ENCODE data around the gene NOC3L. TPM values are rescaled to one million over a fixed set of nuclear protein-coding genes. Genes with fewer than 3 reads are reported as not detected.

NOC3L gene
- total and polyA plus RNA-seq, 4 donors, result 3.6 to 14.7 (median 7.2) TPM

- Histone ChIP-seq H3K4me1 (ENCODE audit: control insufficient read depth in 4 of 4, insufficient read depth in 4 of 4, low read length in 3 of 4) (no peaks in the 10 kb centered on the region), H3K9me3 (ENCODE audit: control insufficient read depth in 4 of 4, low read length in 3 of 4) (no peaks in the 10 kb centered on the region), H3K9ac (ENCODE audit: low read depth in 1 of 2, low read length in 2 of 2) (no peak overlapping the region), H3K4me3 (ENCODE audit: low read depth in 1 of 3, low read length in 3 of 3) (no peak overlapping the region), H3K27me3 (ENCODE audit: control insufficient read depth in 4 of 4, insufficient read depth in 4 of 4, low read length in 3 of 4) (no peaks in the 10 kb centered on the region), H3K27ac (ENCODE audit: low read depth in 1 of 2, low read length in 2 of 2) (no peak overlapping the region), H3K36me3 (ENCODE audit: control insufficient read depth in 4 of 4, insufficient read depth in 3 of 4, low read depth in 1 of 4, low read length in 3 of 4) (peaks cover 2 to 12% (median 4%) of the 10 kb centered on the region in 4 donors)
- 89% methylated on average over 1 of the region's 1 CpG for WGBS
- DNase-seq (ENCODE audit: low spot score), result no peak
- TF ChIP-seq ZBTB33 (IDR thresholded peaks at IDR 0.05), result no peak
- TF ChIP-seq EGR1 (IDR thresholded peaks at IDR 0.05; ENCODE audit: low read depth in 2 of 2), result no peak
- no peak for TF ChIP-seq JUND (IDR thresholded peaks at IDR 0.05)
- TF ChIP-seq NR2F2 (IDR thresholded peaks at IDR 0.05), result no peak
- no peak for TF ChIP-seq REST (IDR thresholded peaks at IDR 0.05)
- TF ChIP-seq TAF1 (conservative IDR thresholded peaks at IDR 0.05), result no peak
- TF ChIP-seq MAX (IDR thresholded peaks at IDR 0.05), result no peak
- TF ChIP-seq HNF4G (IDR thresholded peaks at IDR 0.05), result no peak
- TF ChIP-seq GABPA (IDR thresholded peaks at IDR 0.05 in 1 of 2, conservative IDR thresholded peaks at IDR 0.05 in 1 of 2), result no peak
- TF ChIP-seq FOXA1 (IDR thresholded peaks at IDR 0.05), result no peak
- no peak for TF ChIP-seq YY1 (IDR thresholded peaks at IDR 0.05)
- no peak for TF ChIP-seq SP1 (IDR thresholded peaks at IDR 0.05)
- TF ChIP-seq HNF4A (conservative IDR thresholded peaks at IDR 0.05), result no peak
- TF ChIP-seq CTCF (IDR thresholded peaks at IDR 0.05; ENCODE audit: low read depth, low read length, missing input control), result no peak
- TF ChIP-seq FOXA2 (IDR thresholded peaks at IDR 0.05), result no peak
- no peak for TF ChIP-seq RAD21 (IDR thresholded peaks at IDR 0.05)
- no peak for TF ChIP-seq RXRA (IDR thresholded peaks at IDR 0.05)
- TF ChIP-seq ATF3 (IDR thresholded peaks at IDR 0.05), result no peak
Observed at GRCh38 chr10:94327649-94328048, 35.1 kb downstream of the NOC3L start.

All from liver (tissue), 9 donors.